HG03280 (cell line): ENCODE results near the gene ASPA.

Source experiments
- ATAC-seq: cut with Tn5 transposase; IDR thresholded peaks from one replicate; pipeline ENCODE4 v1.9.1; 2021; ENCODE audit warnings: mild to moderate bottlenecking, moderate library complexity; ENCODE audit not compliant: unreplicated experiment

ASPA gene

GRCh38 chr17:3532859-3533142 lies 57.0 kb downstream of the ASPA start:
- ATAC-seq, result no peak

GRCh38 chr17:3533752-3534151 lies 58.0 kb downstream of the ASPA start:
- no peak for ATAC-seq

- no peak for ATAC-seq
Measured at GRCh38 chr17:3534881-3535252, 59.1 kb downstream of the ASPA start.

- ATAC-seq, result peak; percentile 68
Measured at GRCh38 chr17:3535253-3535995, 59.6 kb downstream of the ASPA start.

GRCh38 chr17:3536716-3537115 lies 60.9 kb downstream of the ASPA start:
- ATAC-seq, result no peak

GRCh38 chr17:3539881-3540540 lies 64.2 kb downstream of the ASPA start:
- ATAC-seq, result no peak

GRCh38 chr17:3542410-3543088 lies 66.8 kb downstream of the ASPA start:
- ATAC-seq, result no peak

GRCh38 chr17:3543453-3543852 lies 67.7 kb downstream of the ASPA start:
- no peak for ATAC-seq

- ATAC-seq, result no peak
Measured at GRCh38 chr17:3544365-3544764, 68.6 kb downstream of the ASPA start.

GRCh38 chr17:3545151-3545550 lies 69.4 kb downstream of the ASPA start:
- ATAC-seq, result no peak

GRCh38 chr17:3546521-3546920 lies 70.7 kb downstream of the ASPA start:
- no peak for ATAC-seq

- no peak for ATAC-seq
Measured at GRCh38 chr17:3546997-3547396, 71.2 kb downstream of the ASPA start.

GRCh38 chr17:3547628-3548027 lies 71.8 kb downstream of the ASPA start:
- ATAC-seq, result no peak

GRCh38 chr17:3549610-3550162 lies 73.9 kb downstream of the ASPA start:
- ATAC-seq, result no peak

GRCh38 chr17:3551189-3551588 lies 75.4 kb downstream of the ASPA start:
- no peak for ATAC-seq

- ATAC-seq, result no peak
Measured at GRCh38 chr17:3552916-3553315, 77.1 kb downstream of the ASPA start.
